Measurements from ENCODE around the gene RBM38. TPM values are rescaled to one million over a fixed set of nuclear protein-coding genes. Genes with fewer than 3 reads are reported as not detected.
A peak's percentile ranks its signal among the peaks of the same experiment; 100 is the strongest.

The RBM38 gene
- polyA plus RNA-seq, 12 donors = 38.3 to 92.5 (median 54.2) TPM; not detected in 1

DNA sequence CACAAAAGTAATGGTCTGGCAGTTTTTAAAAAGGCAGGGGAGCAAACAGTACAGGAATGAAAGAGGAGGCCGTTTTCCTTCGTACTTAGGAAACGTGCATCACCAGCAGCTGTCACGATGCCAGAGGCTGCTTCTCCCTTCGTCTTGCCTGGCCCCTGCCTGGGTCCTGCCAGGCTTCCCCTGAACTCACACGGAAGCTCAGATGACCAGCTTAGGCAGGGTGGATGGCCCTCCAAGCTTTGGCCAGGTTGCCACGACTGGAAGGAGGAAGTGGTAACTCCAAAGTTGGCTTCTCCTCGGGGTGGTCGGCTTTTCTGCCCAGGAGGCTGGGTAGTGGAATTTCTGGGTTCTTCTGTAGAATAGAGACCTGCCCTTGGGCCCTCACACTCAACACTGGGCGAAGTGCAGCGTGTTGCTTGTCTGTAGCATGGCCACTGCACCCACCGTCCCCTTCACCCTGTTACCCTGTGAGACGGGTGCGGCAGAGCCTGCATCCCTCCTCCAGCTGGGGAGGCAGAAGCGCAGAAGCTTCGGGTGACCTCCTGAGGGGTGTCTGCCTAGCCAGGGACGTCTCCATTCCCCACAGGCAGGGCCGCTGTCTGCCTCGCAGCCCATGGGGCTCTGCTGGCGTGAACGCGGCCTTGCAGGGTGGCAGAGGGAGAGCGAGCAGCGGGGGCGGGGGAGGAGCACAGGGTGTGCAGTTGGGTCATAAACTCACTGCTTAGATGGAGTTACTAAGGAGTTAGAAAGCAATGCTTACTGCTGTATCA, 18.4 kb upstream of the RBM38 start:
- no peak for DNase-seq

DNA sequence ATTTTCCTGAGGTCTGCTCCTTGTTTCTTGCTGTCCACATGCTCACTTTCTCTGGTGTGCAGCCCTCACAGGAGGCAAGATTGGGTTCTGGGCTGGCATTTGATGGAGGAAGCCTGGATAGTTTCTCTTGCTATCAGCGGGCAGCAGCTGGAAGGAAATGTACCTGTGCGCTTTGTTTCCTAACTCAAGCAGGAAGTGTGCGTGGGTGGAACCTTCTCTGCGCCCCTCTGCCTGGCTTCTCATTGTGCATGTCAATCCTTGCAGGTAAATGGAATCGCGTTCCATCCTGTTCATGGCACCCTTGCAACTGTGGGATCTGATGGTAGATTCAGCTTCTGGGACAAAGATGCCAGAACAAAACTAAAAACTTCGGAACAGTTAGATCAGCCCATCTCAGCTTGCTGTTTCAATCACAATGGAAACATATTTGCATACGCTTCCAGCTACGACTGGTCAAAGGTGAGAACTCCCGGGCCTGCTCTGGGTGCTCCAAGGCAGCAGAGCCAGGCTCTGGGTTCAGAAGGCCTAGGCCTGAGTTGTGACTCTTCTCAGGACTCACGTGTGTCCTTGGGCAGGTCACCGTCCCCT, 16.8 kb upstream of the RBM38 start:
- DNase-seq = no peak

DNA sequence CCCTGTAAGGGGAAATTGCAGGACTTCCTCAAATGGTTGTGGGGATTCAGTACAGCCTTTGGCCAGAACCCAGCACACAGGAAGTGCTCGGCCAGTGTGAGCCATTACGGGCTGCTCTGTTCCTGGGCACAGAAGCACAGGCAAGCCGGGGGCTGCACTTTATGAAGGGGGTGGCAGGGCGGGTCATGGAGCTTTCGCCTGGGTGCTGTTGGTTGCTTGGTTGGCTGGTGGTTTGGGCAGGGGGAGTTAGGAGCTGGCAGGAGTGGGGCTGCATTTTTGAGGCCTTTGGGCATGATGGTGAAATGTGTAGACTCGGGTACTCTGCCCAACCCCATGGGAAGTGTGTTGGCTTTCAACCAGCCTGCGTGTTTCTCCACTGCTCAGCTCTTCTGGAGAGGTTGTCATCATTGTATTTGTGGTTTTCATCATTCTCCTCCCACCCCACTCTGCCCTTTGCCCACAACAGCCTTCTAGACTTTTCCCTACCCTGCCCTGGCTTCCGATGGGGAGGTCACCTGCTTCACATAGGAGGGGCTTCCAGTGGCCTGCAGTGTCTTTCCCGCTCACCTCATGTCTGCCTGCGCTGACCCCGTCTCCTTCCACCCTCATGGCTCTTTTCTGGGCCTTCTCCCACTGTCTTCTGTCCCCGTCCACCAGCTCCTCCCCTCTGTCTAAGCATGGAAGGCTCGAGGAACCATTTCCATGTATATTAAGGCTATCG, 16.1 kb upstream of the RBM38 start:
- no peak for DNase-seq

DNA sequence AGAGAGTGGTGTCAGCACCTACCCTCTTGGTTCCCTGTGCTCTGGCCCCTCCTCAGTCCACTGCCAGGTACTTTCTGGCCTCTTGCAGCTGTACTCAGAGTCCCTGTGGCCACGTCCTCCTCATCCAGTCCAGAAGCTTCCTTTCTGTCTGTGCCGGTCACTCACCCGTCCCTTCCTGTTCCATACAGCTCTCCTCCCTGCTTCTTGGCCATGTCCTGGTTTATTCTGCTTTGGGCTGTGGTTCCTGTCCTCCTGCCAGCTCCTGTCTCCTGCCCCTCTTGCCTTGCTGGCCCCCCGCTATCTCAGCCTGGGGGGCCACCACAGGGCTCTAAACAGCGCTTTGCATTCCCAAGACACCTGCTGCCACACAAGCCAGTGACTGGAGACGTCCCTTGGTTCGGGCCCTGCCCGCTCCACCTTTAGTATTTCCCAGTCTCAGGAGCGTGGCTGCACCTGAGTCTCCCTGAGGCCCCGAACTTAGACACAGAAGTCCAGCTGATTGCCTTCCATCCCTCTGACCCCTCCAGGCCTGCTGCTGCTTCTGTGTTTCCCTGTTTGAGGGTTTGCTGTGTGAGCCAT, 15.5 kb upstream of the RBM38 start:
- DNase-seq = no peak

- DNase-seq = no peak
Observed at GRCh38 chr20:57377350-57377749, 13.8 kb upstream of the RBM38 start.

DNA sequence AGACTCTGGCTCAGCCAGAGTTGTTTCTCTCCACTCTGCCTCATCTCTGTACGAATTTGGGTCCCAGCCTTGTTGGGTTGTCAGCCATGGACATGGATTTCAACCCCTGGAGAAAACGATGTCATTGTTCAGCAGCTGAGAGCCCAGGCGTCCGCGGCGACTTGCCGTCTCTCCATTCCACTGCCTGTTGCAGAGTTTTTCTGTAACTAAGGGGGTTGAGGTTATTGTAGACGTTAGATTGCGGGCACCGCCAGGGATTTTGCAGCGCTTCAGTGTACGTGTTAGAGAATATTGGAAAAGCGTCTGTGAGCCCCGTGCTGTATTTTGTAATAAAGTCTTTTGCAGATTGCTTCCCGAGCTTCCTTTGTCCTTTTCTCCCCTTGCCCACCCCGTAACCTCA, 13.1 kb upstream of the RBM38 start:
- DNase-seq = no peak

- no peak for DNase-seq
Observed at GRCh38 chr20:57378646-57379262, 12.4 kb upstream of the RBM38 start.

DNA sequence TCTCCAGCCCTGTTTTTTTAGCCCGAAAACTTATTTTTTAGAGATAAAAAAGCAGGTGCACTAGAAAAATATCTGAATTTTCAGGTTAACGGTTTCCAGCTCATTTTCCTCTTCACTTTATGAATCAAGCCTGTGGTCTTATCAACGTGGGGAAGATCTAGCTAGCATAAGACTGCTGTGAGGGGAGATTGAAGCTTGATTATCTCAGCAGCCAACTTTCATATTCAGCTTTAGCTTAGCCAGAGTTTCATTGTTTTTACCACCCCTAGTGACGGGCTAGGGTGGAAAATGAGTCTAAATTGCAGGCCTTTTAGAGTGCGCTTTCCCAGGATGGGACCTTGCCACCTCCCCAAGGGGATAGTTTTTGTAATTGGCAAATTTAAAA, 11.9 kb upstream of the RBM38 start:
- DNase-seq = no peak

DNA sequence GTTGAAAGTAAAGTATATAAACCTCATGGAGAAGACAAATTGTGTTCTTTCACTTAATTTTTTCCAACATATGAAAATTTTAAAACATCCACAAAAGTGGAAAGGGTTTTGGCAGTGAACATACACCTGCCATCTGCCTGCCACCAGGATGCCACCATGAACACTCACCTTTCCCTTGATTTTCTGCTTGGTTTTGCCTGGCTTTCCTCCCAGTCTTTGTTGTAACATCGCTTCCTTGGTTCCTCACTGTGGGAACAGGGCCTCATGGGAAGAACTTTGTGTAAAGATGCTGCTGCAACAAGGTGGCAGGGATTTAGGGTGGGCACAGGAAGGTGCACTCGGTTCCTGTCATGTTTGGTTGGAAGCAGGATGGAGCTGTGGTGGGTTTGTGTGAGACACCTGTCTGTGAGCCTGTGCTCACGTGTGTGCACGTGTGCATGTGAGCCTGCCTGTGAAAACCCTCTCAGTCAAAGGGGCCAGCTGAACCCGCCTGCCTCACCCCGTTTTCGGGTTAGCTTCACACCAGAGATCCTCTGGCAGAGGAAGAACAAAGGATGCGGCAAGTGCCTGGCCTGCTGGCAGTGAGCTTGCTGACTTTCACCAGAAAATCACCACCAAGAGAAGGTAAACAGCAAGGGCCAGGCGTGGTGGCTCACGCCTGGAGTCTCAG, 11.0 kb upstream of the RBM38 start:
- no peak for DNase-seq

DNA sequence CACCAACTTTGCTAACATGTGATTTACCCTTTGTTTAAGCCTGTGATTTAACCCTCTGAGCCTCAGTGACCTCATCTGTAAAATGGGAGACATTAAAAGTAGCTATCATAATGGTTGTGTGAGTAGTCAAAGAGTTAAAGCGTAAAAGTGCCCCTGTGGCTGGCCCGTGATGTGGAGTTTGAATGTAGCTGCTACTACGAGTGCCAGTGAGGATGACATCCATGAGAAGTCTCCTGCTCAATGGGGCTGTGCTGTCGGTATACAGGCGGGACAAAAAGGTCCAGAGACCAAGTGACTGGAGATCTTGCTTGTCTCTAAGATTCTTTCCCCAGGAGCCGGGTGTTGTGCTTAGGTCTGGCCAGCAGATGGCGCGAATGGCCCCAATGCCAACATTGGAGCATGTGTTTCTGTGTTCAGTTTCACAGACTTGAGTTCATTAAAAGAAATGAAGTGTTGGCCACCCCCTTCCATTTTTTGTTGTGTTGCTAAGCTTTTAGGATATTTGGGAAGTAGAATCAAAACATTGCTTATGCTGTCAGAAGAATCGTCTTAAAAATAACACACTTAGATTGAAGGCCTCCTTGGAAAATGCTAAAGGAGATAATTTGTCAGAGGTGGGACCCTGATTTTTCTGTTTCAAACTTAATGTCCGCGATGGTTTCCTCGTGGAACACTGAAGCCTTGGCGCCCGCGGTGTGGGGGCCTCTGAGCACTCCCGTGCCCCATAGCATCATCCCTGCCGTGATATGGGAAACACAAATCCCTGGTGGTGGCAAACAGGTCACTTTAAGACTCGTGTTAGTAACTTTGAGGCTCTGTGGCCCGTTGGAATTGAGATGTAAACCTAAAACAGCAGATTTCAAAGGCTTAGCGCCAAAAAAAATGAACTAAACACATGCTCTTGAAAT, 9.3 kb upstream of the RBM38 start:
- peak; percentile 82 for DNase-seq

DNA sequence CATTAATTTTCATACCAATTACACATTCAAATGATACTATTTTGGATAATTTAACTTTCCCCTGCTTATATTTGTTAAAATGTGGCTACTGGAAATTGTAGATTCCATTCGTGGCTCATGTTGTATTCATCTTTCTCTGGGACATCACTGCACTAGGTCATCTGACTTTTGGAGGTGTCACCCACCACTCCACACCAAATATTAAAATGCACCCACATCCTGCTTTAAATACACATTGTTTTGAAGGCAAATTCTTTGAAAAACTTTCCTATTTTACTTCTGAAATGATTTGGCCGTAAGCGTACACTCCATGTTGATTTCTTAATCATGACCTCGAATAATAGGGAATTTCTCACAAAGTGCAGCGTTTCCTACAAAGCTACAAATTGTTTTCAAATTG, 8.7 kb upstream of the RBM38 start:
- DNase-seq = no peak

DNA sequence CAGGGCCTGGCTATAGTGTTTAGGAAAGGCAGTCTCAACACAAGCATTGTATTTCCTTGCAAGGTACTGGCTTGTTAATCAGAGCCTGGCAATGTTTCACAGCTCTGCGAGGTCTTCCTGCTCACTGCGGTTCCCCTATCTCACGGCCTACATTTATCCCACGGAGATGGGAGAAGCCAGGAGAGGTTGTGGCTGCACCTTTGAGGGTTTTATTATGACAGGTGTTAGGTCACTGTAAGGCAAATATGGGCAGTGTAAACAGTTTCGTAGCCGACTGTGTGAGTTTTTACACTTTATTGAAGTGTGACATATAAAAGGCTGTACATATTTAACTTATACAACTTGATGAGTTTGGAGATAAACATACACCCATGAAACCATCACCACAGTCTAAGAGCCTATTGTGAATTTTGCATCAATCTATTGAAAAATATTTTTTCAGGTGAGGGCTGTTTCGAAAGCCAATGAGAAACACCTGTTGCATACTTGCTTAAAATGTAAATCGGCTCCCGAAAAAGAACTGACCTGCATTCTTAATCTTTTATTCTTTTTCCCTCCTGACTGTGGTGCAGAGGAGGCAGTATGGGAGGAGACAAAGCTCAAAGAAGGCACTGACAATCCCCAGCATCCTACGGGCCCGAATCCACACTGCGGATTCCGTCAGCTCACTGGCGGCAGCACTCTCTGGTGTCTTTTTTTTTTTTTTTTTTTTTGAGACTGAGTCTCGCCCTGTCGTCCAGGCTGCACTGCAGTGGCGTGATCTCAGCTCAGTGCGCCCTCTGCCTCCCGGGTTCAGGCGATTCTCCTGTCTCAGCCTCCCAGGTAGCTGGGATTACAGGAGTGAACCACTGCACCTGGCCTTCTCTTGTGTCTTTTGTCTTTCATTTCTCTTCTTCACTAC, 7.5 kb upstream of the RBM38 start:
- DNase-seq = no peak

DNA sequence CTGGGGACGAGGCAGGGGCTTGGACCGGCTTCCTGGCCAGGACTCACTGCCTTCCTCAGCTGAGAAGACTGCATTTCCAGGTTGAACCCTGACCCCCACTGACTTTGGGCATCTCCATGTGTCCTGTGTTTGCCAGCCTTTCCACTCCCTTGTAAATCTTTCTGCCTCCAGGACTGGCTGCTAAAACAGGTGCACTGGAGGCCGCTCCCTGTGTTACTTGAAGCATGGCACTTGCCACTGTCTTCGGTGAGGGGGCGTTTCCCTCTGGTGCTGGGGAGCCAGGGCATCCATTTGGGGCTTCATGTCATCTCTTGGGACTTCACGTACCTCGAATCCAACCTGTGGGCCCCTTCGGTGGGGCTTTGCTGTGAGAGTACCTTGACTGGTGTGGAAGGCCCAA, 6.7 kb upstream of the RBM38 start:
- DNase-seq = no peak

GRCh38 chr20:57384953-57385761, 6.0 kb upstream of the RBM38 start:
- DNase-seq = no peak

- DNase-seq = no peak
Observed at GRCh38 chr20:57385940-57386339, 5.3 kb upstream of the RBM38 start.

DNA sequence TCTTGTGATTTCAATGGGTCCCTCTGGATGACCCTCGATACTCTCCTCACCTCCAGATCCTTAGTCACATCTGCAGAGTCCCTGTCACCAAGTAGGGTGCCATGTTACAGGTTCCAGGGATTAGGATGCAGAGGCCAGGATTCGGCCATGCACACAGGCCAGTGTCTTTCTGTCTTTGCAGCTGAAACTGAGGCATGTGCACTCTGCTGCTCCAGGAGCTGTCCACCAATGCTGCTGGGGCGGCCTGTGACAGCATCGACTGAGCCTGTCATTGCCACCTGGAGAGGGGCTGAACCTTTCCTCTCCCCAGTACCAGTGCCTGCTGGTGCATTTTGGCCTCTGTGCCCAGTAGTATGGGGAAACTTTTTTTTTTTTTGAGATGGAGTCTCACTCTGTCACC, 4.4 kb upstream of the RBM38 start:
- no peak for DNase-seq

DNA sequence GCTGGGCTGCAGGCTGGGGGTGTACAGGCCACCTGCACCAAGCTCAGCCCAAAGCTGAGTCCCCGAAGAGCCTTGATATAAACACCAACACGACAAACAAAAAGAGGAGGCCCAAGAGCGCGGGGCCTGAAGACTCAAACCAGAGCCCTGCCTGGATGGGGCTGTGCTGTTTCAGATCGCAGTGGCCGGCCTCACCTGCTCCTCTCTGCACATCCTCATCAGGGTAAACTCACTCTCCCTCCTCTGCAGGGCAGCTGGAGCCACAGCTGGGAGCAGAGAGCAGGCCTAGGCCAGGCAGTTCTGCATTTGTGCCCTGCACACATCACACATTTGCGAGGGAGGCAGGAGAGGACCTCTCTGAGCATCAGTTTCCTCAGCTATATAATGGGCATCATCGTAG, 3.7 kb upstream of the RBM38 start:
- no peak for DNase-seq

- no peak for DNase-seq
Observed at GRCh38 chr20:57387945-57388371, 3.2 kb upstream of the RBM38 start.
